ENCODE data around the gene SLC38A8.

SLC38A8 gene

GRCh38 chr16:84072014-84072413 lies 29.4 kb upstream of the SLC38A8 start:
- in situ Hi-C loops (cut with HindIII; ENCODE audit: low pct_ligation_motif_present, low pct_unique_long_range_greater_than_20kb, low sequenced_read_pairs) = no loop called here
- no peak for DNase-seq

GRCh38 chr16:84071121-84071520 lies 28.5 kb upstream of the SLC38A8 start:
- no peak for DNase-seq
- in situ Hi-C loops (cut with HindIII; ENCODE audit: low pct_ligation_motif_present, low pct_unique_long_range_greater_than_20kb, low sequenced_read_pairs) = no loop called here

- in situ Hi-C loops (cut with HindIII; ENCODE audit: low pct_ligation_motif_present, low pct_unique_long_range_greater_than_20kb, low sequenced_read_pairs) = no loop called here
- no peak for DNase-seq
These were observed 26.9 kb upstream of the SLC38A8 start for GRCh38 chr16:84069540-84069939.

DNA sequence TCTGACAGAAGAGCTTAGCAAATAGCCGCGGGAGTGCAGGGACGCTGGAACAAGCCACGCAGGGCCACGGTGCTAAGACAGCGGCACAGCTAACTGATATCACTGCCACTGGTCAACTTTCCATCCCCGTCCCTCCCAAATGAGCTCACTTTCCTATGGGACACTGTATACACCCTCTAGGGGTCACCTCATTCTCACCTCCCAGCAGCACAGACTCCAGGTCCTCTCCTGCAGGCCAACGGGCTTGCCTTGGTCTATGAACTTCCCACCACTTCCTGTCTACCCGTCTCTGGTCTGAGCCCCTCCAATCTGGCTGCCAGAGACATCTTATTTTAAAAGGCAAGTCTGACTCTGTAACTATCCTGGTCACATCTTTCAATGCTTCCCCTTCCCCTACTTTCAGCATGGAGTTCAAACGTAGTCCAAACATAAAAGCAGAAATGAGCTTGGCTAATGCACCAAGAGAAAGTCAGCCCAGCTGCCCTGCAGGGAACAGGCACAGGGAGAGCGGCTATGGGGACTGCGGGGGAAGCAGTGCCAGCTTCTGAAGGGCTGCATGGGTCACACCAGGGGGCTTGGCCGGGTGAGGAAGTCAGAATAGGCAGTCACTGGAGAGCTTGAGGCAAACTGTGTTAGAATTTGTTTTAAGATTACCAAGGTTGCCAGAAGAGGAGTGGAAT lies 26.3 kb upstream of the SLC38A8 start:
- in situ Hi-C loops (cut with HindIII; ENCODE audit: low pct_ligation_motif_present, low pct_unique_long_range_greater_than_20kb, low sequenced_read_pairs) = no loop called here
- no peak for DNase-seq

DNA sequence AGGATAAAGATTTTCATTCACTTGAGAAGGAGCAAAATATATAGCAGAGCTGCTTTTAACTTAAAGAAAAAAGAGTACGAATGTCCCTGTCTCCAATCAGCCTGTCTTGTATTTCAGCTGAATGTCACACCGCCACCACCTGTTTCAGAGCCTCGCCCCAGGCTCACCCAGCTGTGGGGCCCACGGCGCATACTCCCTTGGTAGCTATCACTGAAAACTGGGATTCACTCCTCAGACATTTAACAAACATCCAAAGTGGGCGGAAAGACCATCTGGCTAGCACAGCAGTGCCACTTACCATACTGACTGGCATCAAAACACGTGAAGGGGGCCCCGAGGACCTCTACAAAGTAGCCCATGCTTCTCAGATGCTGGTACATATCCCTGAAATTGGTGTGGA lies 25.4 kb upstream of the SLC38A8 start:
- in situ Hi-C loops (cut with HindIII; ENCODE audit: low pct_ligation_motif_present, low pct_unique_long_range_greater_than_20kb, low sequenced_read_pairs) = no loop called here
- DNase-seq = no peak

GRCh38 chr16:84067640-84068039 lies 25.0 kb upstream of the SLC38A8 start:
- in situ Hi-C loops (cut with HindIII; ENCODE audit: low pct_ligation_motif_present, low pct_unique_long_range_greater_than_20kb, low sequenced_read_pairs) = no loop called here
- DNase-seq = no peak

DNA sequence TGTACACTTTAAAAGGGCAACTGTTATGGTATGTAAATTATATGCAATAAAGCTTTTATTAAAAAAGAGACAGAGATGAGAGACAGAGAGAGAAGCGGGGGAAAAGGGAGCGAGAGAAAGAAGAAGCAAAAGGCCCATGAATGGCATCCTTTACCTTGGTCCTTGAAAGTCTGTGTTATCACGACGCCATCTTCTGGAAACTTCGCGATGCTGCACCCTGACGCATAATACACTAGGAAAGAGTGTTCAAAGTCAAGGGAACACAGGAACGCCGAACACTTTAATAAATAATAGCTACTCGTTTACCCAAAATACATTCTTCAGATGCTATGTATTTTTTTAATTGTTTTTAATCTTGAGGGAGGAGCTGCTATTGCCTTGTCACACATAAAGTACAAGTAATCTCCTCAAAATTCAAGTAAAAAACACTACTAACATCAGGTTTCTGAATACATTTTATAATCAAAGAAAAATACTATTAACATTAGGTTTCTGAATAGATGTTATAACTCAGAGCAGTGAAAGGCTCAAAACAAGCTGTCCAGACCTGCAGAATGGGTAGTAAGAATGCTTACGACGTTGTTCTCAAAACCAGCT lies 23.0 kb upstream of the SLC38A8 start:
- DNase-seq = peak; percentile 71

GRCh38 chr16:84063980-84064379 lies 21.4 kb upstream of the SLC38A8 start:
- no peak for DNase-seq
- in situ Hi-C loops (cut with HindIII; ENCODE audit: low pct_ligation_motif_present, low pct_unique_long_range_greater_than_20kb, low sequenced_read_pairs) = no loop called here

More for the DNA sequence above, 23.0 kb upstream of the SLC38A8 start:
- in situ Hi-C loops (cut with HindIII; ENCODE audit: low pct_ligation_motif_present, low pct_unique_long_range_greater_than_20kb, low sequenced_read_pairs) = no loop called here

DNA sequence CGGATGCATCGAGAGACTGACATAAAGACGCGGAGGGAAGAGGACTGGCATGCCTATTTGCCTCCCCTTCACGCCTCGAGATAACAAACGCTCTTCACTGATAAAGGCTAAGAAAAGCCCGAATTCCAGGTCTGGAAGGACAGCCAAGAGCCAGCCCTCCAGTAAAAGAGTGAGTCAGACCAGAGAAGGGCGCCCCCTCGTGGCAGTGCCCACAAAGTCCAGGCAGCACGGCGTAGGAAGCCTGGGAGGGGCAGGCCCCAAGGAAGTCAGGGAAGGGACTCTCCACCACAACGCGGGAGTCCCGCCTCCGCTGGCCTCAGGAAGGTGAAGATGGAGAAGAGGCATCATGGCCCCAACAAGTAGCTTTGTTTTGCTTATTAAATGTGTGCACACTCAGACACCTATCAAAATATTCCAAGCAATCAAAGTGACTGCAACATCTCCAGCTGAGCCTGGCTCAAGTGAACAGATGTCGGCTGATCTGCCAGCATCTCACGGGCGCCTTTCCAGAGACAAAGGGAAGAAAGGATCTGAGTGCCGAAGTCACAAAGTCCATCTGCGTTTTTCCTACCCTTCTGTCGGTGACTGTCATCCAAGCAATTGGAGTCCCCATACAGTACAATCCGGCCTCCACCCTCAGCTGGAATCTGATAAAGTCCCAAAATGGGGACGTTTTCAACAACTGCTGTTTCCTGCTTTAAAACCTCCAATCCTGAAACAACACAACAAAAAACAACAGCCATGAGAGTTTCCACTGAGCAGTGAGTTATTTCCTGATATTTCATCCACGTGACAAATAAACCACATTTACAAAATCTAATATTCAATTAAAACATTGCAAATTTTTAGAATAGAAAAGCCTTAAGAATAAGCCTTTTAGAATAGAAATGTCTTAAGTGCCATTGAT lies 20.4 kb upstream of the SLC38A8 start:
- in situ Hi-C loops (cut with HindIII; ENCODE audit: low pct_ligation_motif_present, low pct_unique_long_range_greater_than_20kb, low sequenced_read_pairs) = no loop called here
- peak; percentile 81 for DNase-seq

DNA sequence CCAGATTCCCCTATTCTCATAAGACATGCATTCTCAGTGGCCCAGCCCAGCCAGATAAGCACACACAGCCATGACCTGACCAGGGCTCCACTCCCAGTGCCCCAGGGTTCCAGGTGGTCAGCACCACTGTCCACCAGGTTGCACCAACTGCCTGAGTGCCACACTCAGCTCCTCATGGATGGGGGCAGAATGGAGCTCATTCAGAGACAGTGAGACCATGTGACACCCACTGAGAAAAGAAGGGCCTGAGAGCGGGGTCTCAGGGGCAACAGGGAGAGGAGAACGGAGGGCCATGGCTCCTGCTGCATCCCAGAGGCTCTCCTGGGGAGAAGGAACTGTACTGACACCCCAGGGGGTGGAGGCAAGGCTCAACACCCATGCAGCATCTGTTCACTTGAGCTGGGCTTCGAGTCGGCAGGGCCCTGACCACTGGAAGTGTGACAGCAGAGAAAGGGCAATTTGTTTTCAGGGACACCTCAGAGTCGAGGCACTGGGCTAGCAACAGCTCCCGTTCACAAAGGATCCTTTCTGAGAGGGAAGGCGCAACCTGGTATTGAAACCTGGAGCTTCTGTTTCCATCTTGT lies 18.7 kb upstream of the SLC38A8 start:
- in situ Hi-C loops (cut with HindIII; ENCODE audit: low pct_ligation_motif_present, low pct_unique_long_range_greater_than_20kb, low sequenced_read_pairs) = no loop called here
- DNase-seq = no peak

DNA sequence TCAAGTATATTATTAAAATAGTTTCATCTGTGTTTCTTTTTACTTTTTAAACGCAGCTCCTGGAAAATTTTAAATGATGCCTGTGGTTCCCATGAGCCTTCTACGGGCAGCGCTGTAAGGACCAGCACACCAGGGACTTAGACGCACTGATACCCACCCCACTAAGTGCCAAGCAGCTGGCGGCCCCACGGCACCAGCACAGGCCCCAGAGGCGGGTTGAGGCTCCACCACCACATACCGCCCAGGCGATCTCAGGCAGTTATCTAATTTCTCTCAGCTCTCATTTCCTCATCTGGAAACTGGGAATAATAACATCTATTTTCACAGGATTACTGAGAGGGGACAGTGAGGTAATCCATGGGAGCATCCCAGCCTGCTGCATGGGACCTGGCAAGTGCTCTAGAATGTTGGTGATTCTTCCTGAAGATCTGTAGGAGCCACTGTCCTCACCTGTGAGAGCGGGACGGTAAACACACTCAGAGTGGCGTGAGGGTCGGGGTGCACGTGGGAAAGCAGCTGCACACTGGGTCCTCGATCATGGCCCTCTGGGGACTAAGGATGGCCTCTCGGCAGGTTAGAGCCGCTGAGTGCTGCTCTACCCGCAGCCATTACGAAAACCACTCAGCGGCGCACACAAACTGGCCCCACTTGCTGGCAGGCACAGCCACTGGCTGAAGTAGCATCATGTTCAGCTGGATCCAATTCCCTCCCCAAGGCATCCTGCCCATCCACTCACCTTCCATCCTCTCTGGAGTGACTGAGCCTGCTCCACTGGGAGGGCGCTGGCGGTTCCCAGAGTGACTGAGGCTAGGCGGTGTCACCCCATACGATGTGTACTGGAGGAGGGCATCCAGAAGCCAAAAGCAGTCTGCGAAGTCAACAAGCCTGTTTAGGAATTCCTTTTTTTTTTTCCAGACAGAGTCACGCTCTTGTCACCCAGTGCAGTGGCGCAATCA lies 17.6 kb upstream of the SLC38A8 start:
- in situ Hi-C loops (cut with HindIII; ENCODE audit: low pct_ligation_motif_present, low pct_unique_long_range_greater_than_20kb, low sequenced_read_pairs) = no loop called here
- DNase-seq = no peak

DNA sequence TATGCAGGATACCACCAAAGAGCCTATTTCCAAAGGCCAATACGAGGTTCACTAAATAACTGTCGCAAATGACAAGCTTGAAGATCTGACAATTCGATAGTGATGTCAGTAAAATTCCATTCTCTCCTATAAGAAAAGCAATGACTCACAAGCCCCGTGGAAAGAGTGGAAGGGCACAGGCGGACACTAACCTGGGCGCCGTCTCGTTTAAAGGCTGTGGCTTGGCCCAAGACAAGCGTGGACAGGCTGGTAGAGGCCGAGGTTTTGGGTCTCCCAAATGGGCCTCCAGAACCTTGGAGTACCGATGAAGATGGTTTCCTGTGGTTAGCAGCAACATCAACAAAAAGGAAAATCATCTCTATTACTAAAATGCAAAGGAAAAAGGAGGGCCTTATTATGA lies 16.5 kb upstream of the SLC38A8 start:
- in situ Hi-C loops (cut with HindIII; ENCODE audit: low pct_ligation_motif_present, low pct_unique_long_range_greater_than_20kb, low sequenced_read_pairs) = no loop called here
- DNase-seq = no peak

GRCh38 chr16:84058664-84059063 lies 16.1 kb upstream of the SLC38A8 start:
- in situ Hi-C loops (cut with HindIII; ENCODE audit: low pct_ligation_motif_present, low pct_unique_long_range_greater_than_20kb, low sequenced_read_pairs) = no loop called here
- DNase-seq = no peak

DNA sequence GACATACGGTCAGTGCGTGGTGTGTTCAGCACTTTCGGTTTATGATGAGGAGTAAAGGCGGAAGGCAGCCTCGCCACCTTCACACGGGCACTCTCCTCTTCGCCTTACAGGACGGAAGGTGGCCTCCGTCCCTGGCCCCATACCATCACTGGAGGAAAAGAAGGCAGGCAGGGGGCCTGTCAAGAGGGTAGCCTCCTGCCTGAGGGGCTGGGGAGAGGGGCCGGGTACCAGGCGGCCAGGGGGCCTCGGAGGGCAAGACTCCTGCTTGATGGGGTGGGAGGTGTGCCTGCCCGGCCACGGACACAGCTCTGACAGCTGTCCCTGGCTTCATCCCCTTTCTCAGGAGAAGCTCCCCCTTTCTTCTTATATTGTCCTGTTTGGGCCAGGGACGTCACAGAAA lies 15.6 kb upstream of the SLC38A8 start:
- DNase-seq = no peak
- in situ Hi-C loops (cut with HindIII; ENCODE audit: low pct_ligation_motif_present, low pct_unique_long_range_greater_than_20kb, low sequenced_read_pairs) = no loop called here

DNA sequence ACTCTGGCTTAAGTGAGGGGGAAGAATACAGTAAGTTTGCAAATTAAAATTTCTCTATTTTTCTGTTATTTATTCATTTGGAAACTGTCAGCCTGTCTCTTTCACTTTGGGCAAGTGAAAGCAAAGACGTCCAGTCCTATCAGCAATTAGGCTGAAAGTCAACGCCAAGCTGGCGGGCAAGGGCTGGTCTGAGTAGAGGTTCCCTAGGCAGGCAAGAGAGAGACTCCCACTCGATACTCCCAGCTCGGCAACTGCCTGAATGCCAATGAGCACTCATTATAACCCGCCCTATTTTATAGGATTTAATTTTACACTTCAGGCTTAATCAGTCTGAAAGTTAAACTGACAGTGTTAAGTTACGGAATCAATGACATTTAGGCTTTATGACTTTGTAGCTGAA lies 14.3 kb upstream of the SLC38A8 start:
- in situ Hi-C loops (cut with HindIII; ENCODE audit: low pct_ligation_motif_present, low pct_unique_long_range_greater_than_20kb, low sequenced_read_pairs) = no loop called here
- no peak for DNase-seq

DNA sequence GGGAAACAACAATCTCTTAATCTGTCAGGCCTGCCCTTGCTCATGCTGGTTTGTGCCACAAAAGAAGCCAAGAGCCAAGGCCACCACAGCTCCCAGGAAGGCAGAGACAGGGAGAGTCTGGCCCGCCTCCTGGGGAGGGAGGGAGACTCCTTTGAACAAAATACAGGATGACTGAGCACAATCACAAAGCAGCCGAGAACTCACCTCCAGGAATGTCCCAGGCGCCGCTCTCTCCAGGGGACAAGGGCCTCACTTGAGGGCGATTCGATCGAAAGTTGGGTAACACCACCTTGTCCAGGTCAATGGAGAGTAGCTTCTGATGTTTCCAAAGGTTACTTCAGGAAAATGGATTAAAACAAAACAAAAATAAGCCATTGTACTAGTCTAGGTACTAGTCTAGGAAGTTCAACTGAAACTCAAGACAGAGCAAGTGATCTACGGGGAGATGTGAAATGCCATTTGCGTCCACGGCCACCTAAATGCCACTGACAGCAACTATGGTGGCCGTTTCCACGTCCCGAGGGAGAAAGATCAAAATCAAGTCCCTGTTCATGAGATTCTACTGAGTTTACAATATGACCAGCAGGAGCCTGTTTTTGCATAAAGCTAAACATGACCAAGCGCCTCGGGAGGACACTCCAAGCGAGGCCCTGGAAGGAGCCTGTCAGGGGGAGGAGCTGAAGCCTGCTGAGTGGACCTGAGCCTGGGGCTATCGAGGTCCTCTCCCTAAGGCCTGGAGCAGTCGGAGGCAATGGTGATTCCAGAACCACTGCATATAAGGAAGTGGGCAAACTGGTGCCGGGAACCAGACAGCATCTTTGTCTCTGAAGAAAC lies 13.4 kb upstream of the SLC38A8 start:
- no peak for DNase-seq
- in situ Hi-C loops (cut with HindIII; ENCODE audit: low pct_ligation_motif_present, low pct_unique_long_range_greater_than_20kb, low sequenced_read_pairs) = no loop called here

DNA sequence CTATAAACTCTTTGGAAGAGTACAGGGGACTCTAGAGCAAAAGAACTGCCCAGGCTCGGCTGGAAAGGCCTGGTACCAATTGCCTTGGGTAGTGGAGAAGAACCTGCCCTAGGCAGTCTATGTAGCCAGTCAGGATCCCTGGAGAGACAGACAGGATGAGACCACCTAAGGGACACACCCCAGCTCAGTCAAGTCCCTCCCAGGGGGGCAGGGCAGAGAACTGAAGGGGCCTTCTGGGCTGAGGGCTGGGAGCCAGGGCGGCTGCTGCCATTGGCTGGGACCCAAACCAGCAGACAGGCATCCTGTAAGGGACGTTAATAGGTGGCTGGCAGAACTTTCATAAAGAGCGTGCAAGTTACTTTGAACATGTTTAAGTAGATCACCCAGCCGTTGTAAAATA lies 12.8 kb upstream of the SLC38A8 start:
- no peak for DNase-seq
- in situ Hi-C loops (cut with HindIII; ENCODE audit: low pct_ligation_motif_present, low pct_unique_long_range_greater_than_20kb, low sequenced_read_pairs) = no loop called here
